ENCODE results near the gene KLC4.

Gene KLC4

DNA sequence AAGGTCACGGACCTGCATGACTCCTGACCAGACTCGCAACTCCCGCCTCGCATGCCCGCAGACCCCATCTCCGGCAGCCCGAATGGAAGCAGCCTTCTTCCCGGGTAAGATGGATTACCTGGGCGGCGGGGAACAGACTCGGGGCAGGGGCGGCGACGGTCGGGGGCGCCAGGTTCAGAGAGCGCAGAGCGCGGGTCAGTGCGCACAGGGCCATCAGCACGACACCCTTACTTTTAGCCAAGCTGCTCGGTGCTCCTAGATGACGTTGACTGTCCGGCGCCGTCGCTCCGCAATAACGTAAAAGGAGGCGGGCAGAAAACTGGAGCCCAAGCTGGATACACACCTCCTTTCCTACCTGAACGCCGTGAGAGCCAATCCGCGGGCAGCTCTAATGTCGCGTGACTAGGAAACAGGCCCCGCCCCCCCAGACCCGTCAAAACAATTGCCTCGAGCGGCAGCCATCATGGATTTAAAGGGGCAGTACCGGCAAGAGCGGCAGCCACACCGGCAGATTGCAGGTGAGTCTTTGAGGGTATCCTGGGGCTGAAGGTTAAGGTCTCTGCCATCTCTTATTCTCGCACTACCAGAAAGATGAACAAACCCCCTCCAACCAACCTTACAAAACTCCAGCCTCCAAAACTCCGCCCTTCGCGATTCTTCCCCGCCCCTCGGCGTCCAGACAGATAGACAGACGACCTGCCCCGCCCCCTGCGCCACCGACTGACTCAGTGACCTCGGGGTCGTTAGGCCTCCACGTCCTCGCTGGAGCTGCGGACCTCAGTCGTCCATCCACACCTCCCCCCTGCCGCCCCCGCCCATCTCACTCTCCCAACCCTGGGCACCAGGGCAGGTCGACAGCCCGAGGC, at the start of gene KLC4, which contains the start of gene MRPL2:
KLC4 (plus strand) TSS at position 464 of the 866 bp plus-strand sequence. CDS start 1,705 bp downstream, outside the sequence.
MRPL2 (minus strand) TSS at position 267 of the 866 bp plus-strand sequence; CDS start at position 214, 53 bp downstream.
- DNase-seq: peak; percentile 96 to 99

DNA sequence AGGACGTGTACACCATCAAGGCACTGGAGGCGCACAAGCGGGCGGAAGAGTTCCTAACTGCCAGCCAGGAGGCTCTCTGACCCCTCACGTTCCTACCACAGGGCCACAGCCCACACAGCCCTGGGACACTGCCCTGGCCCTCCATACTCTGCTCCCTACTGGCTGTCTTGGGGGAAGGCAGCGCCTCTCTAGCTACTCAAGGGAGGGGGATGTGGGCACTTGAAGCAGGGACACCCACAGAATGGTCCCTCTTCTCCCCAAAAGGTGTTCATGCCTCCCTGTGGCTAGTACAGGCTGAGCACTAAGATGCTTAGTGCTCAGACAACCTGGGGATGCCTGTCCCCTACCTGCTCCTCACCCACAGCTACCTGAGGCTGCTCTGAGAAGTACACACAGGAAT, 48.2 kb upstream of the KLC4 start:
- no peak for DNase-seq

DNA sequence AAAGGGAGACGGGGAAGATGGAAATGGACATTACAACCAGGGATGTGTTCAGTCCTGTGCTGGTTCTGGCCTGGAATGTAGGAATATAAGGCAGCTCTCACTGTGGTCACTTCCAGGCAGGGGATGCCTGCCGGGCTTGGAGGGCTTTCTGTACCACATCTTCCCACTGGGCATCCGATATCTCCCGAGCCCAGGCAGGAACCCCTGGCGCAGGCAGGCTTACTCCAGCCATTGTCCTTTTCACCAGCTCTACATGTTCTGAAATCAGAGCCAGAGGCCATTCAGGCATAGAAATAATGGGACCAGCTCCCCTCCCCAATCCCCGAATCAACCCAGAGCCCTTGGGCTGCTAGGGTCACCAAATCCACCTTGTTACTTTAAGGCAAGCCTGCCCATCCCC, 47.1 kb upstream of the KLC4 start:
- no peak for DNase-seq

DNA sequence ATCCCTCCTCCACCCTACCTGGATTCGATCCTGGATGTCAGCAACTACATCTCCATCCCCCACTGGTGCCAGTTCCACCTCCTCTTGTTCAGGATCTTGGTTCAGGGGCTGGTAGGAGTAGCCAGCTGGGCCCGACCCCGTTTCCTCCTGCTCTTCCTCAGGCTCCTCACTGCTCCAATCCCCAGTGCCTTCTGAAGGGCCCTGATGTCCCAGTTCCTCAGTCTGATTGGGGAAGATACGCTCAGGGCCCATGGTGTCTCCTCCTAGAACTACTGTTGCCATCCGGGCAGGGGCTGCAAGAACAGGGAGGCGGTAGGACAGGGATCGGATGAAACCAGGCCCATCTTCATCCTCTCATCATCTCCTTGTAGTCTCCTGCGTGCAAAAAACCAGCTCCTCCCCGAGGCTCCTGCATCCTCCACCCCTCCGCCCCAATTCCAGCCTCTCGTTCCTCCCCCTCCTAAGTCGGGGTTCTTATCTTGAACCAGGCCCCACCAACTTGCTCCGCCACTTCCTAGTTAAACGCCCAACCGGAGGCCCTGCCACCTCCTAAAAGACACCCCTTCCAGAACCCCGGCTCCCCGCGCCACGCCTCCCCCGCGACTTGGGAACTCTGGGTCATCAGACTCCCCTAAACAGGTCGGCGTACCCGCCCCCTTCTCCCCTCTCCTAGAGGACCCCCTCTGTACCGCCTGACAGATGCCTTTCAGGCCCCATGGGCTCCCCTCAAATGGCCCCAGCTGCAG, 46.2 kb upstream of the KLC4 start:
- no peak for DNase-seq

DNA sequence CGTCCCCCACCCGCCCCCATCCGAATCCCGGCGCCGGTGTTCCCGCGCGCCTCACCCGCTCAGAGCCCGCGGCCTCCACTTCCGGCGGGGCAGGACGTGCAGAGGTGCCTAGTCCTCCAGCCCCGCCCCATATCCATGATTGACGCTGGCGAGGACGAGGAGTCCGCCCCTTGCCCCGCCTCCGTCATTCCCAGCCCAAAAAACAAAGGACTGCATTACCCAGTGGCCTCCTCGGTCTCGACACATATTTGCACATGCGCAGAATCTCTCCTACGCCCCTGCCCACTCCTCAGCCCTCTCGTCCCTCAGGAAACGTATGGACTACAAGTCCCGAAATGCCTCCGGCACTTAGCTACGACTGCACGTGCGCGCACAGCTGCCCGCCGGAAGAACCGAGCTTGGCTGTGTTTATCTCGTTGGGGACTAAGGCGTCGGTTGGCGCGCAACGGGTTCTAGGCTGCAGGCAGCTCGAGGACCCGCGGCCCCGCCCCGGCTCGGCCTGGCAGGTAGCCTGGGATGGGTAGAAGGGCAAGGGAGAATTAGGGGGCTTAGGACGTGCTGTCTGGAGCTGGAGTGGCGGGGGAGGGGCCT, 45.5 kb upstream of the KLC4 start, which contains the start of the genes KLHDC3 and MEA1:
KLHDC3 (plus strand) TSS at position 407 of the 591 bp plus-strand sequence. CDS start 2,944 bp downstream, outside the sequence.
MEA1 (minus strand) TSS at position 104 of the 591 bp plus-strand sequence. CDS start 133 bp downstream, outside the sequence.
- DNase-seq: peak; percentile 99

DNA sequence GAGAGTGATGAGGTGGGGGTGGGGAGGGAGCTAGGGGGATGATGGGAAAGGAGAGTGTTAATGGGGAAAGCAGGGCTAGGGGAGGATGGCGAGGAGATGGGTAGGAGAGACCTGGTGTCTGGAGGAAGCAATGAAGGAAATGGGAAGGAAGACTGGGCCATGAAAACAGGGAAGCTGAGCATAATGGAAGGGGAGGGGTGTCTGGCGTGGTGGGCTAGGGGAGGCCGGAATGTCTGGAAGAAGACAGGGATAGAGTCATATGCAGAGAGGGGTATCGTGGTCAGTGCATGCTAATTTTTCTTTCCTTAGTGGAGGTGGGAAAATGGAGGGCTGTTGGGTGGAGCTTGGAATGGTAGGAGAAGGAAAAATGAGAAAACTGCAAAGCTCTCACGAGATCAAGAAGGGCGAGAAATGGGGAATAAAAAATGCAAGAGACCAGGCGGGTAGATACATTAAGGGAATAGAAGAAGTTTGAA, 45.0 kb upstream of the KLC4 start:
- DNase-seq: peak in 1 of 2 donors; percentile 63

DNA sequence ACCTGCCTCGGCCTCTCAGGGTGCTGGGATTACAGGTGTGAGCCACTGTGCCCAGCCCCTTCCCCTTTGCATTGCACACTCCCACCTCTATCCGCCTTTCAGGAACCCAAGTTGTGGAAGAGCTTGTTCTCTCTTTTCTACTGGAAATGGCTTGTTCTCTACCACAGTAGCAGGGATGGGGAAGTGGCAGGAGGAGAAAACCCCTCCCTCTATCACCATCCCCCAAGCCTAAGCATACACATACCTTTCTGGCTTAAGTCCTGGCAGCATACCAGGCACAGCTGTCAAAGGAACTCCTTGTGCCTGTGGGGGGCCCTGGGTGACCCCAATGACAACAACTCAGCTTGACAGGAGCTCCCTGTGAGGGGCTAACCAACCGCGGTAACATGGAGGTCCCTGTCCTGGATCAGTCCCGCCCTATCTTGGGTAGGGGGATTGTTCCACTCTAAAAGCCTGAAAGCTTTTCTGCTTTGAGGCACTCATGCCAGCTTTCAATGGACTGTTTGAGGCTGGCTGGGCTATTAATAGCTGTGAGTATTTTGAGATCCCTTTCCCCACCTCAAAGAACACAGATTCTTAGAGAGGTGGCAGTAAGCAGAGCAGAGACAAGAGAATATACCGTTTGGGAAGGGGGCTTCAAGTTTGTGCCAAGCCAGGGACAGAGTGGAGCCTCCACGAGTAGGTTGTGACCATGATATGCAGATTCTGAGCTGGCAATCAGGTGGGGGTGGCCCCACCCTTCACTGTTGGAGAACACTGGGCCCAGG, 43.1 kb upstream of the KLC4 start:
- DNase-seq: no peak

DNA sequence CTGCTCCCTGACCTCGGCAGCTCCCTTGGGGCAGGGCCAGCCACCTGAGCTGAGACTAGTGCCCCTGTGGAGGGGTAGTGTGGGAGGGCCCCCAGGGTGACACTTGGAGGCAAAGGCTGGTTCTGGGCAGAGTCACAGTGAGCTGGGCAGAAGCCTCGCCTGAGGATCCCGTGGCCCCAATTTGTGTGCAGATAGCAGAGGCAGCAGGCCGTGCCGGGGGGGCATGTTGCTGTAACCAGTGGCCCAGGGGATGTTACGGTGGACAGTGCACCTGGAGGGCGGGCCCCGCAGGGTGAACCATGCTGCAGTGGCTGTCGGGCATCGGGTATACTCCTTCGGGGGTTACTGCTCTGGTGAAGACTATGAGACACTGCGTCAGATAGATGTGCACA, 42.5 kb upstream of the KLC4 start:
- DNase-seq: no peak

DNA sequence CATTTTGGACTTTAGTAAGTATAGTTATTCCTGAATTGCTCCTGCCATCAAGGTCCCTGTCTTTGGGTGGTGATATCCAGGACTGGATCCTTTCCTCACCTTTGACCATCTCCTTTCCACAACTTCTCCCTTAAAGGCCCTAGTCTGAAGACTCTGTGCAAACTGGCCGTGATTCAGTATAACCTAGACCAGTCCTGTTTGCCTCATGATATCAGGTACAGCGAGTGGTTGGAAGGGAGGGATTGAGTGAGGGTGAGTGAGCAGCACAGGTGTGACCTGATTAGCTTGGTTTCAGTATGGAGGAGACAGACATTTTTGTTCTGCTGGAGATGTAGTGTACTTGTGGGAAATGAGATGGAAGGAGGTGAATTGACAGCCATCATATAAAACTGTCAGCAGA, 40.3 kb upstream of the KLC4 start:
- no peak for DNase-seq

DNA sequence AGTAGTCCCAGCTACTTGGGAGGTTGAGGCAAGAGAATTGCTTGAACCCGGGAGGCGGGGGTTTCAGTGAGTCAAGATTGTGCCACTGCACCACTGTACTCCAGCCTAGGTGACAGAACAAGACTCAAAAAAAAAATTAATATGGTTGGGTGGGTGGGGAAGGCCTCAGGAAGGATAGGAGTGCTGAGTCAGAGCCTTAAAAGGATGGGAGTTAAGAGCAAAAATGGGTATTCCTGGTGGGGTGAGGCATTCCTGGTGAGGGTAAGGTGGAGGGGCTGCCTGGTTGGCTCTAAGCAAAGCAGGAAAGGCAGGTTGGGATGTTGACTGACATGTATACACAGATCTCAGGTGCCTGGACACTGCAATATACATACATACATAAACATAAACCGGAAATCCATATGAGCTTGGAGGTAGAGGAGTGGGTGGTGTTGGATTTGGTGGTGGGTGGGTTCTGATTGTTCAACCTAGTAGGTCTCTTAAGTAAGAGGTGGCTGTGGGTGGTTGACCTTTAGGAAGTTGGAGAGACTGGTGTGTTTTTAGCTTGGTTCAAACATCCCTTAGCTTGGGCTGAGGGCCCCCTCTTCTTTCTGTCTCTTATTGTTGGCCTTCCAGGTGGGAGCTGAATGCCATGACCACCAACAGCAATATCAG, 39.3 kb upstream of the KLC4 start:
- DNase-seq: no peak

DNA sequence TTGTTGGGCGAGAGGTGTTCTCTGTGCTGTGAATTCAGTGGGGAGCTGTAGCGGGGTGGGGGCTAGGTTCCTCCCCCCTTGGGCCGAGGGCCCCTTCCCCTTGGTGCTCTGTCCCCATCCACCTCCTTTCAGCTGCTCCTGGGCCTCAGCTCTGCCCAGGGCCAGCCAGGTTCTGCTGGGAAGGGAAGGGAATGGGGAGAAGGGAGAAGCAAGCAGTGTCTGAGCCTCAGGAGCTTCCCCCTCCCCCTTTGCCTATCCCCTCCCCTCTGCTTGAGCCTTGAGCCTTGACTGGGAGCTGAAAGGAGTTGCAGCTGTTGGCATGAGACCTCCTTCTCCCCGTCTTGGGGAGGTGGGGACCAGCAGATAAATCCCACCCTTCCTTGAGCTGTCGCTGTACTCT, 38.6 kb upstream of the KLC4 start:
- no peak for DNase-seq

DNA sequence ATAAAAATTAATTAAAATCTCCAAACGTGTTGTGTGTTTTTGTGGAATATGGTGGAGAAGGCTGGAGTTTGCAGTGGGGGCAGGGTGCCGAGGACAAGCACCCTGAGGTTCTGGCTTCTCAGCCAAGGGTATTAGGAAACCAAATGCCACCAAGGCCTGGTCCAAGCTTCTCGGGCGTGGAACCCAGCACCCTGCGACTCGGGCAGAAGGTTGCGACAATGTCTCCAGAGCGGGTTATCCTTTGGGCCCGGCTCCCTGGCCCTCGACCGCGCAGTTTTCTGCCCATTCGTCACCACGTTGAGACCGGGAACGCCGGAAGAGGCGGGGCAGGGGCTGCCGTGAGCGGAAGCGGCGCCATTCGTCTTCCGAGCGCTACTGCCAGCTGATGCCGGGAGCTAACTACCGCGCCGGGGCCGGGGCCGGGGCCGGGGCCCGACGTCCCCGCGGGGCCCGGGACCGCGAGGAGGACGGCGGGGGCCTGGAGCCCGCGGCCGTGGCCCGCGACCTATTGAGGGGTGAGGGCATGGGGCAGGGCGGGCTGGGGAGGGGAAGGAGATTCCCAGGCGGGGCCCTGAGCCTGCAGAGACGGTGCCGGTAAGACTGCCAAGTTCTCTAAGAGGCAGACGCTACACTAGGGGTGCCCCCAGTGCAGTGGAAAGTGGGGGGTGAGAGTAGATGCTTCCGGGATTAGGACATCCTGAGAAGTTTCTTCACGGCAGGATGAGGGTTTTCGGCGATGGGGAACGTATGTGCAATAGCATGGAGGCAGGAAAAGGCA, 38.0 kb upstream of the KLC4 start, which contains the start of gene RRP36:
RRP36 (plus strand) TSS at position 354 of the 778 bp plus-strand sequence; CDS start at position 386, 32 bp downstream.
- DNase-seq: peak; percentile 42 to 59

DNA sequence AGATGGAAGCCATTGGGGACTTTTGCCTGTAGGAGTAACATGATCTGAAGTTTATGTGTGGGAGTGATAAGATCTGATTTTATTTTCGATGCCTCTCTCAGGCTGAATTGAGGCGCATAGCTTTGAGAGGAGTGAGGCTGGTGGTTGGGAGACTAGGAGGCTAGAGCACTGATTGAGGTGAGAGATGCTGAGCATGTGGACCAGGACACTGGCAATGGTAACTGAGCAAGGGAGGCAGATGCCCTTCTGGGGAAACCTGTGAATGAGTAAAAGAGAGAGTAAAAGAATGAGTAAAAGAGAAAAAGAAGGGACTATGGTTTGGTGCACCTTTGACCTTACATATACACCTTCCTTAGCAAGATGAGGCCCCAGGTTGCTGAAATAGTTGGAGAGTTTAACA, 35.0 kb upstream of the KLC4 start:
- no peak for DNase-seq

DNA sequence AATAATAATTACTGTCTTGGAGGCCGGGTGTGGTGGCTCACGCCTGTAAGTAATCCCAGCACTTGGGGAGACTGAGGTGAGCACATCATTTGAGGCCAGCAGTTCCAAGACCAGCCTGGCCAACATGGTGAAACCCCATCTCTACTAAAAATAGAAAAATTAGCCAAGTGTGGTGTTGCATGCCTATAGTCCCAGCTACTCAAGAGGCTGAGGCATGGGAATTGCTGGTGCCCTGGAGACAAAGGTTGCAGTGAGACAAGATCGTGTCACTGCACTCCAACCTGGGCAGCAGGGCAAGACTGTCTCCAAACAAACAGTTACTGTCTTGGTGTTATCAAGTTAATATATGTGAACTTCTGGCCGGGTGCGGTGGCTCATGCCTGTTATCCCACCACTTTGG, 33.1 kb upstream of the KLC4 start:
- no peak for DNase-seq

DNA sequence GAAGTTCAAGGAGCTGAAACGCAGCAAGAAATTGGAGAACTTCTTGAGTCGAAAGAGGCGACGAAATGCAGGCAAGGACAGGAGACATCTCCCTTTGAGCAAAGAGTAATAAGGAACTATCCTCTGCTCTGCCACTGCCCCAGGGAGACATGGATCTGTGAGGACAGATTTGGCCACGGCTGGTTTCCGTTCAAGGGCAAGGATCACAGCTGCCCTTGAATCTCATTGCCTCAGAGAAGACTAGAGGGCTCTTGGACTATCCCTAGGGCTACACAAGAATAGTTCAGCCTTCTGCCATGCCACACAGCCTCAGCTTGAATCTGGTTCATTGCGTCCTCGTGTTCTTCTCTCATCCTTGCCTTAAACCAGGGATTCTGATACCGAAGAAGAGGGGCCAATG, 30.3 kb upstream of the KLC4 start:
- no peak for DNase-seq

DNA sequence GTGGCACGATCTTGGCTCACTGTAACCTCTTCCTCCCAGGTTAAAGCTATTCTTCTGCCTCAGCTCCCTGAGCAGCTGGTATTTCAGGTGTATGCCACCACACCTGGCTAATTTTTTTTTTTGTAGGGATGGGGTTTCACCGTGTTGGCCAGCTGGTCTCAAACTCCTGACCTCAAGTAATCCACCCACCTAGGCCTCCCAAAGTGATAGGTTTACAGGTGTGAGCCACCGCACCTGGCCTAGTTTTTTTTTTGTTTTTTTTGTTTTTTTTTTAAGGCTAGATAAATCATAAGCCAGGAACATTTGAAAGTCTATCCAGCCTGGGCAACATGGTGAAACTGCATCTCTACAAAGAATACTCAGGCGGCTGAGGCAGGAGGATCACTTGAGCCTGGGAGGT, 27.1 kb upstream of the KLC4 start:
- no peak for DNase-seq

DNA sequence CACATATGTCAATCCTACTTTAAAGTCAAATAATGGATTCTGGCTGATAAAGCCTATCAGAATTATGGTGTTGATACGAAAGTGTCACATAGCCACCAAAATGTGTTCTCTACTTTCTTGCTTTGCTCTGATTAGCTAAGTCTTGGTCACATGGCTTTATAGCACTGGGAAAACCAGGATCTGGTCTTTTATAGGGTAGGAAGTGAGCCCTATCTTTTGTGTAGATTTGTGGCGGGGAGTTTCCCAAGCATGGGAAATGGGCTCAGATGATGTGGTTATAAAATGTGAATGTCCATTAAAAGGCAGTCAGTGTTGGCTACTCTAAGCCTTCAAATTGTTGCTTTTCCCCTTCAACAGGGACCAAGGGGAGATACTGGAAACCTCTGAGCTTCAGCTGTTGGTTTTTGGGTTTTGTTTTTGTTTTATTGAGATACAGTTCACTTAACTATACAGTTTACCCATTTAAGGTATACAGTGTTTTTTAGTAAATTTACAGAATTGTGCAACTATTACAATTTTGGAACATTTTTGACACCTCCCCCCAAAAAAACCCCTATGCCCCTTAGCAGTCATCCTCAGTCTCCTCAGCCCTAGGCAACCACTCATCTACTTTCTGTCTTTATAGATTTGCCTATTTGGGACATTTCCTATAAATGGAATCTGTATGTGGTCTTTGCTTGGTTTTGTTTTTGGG, 25.8 kb upstream of the KLC4 start:
- no peak for DNase-seq

DNA sequence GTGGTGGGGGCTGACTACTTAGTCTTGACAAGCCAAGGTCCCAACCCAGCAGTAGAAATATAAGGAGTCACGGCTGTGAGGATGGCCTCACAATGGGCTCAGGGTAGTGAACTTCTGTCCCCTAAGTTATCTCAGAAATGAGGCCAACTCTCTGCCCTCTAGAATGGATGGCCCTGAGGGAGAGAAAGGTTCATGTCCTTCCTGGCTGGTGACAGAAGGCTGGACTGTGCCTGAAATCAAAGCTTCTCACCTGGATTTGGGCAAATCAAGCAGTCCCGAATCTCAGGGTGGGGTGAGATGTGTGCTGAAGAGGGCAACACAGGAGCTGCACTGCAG, 25.3 kb upstream of the KLC4 start:
- DNase-seq: no peak

DNA sequence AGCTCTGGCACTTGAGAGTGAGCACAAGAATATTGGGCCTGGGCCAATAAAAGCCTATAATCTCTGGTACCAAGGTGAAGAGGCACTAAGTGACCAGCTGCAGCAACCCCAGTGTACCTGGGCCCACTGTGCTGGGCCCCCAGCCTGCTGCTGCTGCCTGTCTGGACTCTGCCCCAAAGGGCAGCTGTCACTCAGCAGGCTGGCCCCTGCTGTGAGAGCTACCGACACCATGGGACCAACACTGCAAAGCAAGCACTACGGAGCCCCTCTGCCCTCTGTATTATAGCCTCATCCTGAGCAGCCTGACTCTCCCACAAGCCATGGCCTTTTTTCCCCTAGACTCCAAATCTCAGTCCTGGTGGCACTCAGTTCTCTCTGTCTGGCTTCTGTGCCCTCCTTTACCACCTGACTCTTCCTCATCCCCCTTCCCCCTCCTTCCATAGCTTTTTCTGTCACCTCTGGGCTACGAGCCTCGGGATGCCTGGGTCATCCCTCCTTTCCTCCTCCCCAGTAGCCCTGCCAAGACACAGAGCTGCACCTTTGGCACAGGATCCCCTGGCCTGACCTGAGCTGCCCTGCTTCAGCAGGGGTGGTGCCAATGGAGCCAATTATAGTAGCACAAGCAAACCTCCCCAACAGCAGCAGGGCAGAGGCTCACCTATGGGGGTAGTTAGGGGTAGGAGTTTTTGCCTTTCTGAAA, 23.8 kb upstream of the KLC4 start:
- no peak for DNase-seq

DNA sequence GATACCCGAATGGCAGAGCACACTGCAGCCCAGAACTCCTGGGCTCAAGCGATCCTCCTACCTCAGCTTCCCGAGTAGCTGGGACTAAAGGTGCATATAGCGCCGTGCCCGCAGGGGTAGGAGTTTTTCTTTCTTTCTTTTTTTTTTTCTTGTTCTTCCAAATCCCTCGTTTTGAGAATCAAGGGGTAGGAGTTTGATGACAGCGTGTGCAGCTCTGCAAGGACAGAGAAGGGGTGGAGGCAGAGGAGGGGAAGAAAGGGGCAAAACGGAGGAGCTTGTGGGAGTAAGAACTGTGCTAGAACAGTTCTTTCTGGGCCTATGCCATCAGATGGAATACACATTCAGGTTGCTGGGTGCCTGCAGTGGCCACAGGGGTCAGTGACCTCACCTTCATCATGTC, 22.7 kb upstream of the KLC4 start:
- DNase-seq: no peak
